Stimulated activated CD4-positive, alpha-beta T cell treated with anti-CD3 and anti-CD28 coated beads, TNF-alpha, amount 100 ng/mL, for 4 hours (primary cell): Measurements from ENCODE around the gene ERG28.
"Not testable (repeated sequence)": the region's sequence is repeated elsewhere in the genome, so short reads cannot be mapped to it uniquely, and the experiment has no call there.

Experiments used
- DNase-seq, 3 experiments: peaks; one replicate each; pipeline ENCODE4 v3.0.0-alpha.2; 2020; ENCODE audit warnings: low read depth in 3 of 3

The ERG28 gene, protein sequence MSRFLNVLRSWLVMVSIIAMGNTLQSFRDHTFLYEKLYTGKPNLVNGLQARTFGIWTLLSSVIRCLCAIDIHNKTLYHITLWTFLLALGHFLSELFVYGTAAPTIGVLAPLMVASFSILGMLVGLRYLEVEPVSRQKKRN

DNA sequence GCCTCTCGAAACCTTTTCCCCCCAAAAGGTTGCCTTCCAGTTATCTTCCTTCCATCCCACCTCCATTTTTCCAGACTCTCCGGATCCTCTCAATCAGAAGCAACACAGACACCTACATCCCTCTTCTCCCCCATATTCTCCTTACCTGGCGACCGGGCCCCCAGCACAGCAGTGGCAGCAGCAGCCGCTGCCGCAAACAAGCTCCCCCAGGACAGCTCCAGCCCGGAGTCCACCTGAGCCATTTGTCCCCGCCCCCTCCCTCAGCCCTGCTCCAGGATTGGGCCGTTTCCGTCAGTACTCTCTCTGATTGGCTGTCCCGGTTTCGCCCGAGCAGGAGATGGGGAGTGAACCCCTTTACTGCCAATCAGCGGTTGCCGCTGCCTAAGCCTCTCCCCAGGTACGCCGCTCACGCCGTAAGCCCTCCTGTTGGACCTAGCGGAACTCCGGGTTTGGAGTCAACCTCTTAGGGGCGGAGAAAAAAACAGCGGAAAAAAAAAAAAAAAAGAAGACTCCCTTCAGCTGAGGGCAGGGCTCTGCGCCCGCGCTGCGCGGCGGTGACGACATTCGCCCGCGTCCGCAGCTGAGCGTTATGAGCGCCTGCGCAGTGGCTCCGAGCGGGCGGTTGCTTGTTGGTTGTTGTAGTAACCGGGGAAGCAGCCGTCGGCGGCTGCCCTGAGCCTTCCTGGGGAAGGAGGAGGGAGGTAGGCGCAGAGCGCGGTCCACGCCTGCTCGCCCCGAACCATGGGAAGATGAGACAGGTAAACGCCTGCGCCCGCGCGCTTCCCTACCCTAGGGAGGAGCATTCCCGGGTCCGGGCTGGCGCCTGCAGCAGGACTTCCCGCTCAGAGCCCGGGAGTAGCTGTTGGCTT lies at the start of gene ERG28, which contains the start of gene TTLL5:
ERG28 (minus strand) TSS at position 247 of the 869 bp plus-strand sequence. CDS start 3,374 bp downstream, outside the sequence.
TTLL5 (plus strand) TSS at position 617 of the 869 bp plus-strand sequence. CDS start 1,904 bp downstream, outside the sequence.
- DNase-seq = peak; percentile 92

DNA sequence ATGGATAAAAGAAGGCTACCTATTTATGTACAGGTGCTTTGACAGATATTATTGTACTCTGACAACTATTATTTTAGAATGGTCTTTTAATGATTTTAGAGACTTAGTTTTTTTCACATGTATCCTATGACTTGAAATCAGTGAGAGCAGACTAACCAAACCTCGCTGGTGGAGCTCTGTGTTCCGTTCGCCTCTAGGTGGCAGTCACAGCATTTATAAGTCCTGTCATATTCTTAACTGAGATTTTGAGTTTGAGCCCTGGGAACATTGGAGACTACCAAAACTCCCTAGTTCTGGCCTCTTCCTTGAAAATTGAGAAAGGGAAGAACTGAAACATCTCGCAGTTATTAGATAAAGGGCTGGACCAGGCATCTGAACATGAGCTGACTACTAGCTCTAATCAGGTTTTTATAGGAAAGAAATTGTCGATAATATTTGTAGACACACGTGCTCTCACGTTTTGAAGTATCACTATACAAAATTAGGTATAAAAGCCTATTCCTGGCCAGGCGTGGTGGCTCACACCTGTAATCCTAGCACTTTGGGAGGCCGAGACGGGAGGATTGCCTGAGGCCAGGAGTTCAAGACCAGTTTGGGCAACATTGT lies 48.6 kb upstream of the ERG28 start:
- DNase-seq = peak; percentile 18 to 25 (median 20)

DNA sequence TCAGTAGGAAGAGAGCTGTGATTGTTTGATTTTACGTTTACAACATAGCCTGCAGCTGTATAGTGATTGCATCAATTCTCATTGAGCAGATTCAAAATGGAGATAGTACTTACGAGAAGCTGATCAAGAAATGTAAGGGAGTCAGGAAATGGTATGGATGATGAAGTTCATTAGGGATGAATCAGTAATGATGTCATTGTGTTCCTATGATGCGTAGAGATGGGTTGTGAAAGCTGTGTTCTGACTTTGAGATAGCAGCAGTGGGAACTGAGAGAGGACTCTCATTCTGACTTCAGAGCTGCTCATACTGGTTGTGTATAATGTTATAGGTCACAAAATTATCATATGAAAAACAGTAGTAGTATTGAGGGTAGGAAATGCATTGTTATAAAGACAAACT lies 44.3 kb upstream of the ERG28 start:
- DNase-seq = no peak

DNA sequence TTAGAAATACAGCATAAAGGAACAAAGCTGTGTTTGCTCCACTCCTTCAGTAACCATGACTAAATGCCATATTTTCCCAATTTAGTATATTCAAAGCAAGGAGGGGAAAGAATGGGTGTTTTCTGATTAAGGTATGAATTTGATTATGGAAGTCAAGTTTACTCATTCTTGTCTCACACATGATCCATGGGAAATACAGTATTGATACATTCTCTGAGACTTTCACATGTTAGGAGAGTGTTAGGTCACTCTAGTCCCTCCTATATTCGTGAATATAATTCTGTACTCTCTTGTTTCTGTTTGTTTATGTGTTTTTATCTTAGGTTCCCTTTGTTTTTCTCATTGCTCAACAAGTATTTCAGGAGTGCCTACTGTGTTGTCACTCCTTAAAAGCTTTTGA lies 42.8 kb upstream of the ERG28 start:
- DNase-seq = no peak

DNA sequence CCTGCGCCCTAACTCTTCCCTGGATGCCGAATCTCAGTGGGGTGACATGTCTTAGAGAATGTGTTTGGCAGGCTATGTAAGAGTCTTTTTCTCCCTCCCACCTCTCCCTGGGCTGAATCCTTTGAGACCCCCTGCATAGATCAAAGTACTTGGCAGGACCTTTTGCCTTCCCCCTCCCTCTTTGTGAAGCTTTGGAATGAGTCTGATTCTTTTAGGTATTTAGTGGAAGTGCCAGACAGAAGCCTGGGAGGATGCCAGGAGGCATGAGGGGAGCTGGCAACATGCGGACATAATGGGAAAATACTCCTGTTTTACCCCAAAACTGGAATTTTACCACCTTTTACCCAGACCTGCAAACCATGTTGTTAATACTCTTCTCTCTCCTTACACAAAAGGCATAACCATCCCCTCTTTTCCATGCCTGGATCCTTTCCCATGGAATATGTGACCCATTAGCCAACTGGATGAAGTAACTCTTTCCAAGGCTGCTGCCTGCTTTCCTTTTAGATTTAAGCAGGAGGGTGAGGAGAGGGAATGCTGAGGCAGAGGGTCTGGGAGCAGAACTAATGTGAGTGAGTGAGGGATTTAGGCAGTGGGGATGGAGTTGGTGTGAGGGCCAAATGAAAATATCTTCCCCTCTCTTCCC lies 42.1 kb upstream of the ERG28 start:
- DNase-seq = no peak

DNA sequence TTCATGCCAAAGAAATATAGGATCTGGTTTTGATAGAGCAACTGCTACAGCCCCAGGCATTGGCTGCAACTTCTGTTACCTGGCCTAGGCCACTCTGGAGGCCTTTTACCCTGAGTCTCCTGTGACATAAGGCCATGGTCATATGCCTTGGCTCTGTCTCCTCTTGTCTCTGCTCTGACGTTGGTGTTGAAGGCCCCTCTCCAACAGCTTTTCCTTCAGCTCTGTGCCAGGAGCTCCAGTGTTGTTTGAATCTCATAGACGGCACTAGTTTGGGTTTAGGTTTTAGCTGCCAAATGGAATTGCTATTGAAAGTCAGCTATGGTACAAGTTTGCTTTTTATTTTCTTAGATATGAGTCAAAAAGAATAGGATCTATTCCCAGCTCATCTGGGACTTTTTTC lies 41.4 kb upstream of the ERG28 start:
- DNase-seq = no peak

DNA sequence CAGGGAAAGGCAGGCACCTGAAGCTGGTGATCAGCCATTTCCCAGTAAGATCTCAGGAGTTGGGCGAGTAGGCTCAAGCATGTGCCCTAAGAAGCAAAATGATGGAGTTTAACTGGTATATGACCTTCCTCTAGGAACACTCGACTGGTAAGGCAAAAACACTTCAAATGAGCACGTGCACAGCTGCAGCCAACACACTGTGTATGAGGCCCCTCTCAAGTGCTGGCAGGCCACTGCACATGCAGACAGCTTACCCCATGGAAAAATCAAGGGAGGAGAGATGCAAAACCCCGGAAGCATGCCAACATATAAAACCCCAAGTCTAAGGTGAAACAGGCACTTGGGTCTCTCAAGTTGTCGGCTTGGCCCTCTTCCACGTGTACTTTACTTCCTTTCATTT lies 39.6 kb upstream of the ERG28 start:
- DNase-seq = no peak

DNA sequence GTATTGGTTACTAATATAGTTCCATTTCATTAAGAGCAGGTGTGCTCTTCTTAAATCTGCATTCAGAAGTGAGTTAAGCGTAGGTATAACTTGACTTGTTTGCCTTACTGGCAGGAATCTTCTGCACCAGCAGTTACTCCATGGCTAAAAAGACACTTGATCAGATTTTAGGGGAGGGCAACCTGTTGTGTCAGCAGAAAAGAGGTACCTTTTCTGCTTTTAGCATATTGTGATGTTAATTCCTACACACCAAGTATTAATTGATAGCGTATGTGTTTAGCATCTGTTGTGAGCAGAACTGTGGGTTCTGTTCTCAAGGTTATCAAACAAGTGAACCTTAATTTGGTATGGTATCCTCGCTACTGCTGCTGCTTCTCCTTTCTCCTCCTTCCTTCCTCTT lies 38.7 kb upstream of the ERG28 start:
- DNase-seq = no peak

DNA sequence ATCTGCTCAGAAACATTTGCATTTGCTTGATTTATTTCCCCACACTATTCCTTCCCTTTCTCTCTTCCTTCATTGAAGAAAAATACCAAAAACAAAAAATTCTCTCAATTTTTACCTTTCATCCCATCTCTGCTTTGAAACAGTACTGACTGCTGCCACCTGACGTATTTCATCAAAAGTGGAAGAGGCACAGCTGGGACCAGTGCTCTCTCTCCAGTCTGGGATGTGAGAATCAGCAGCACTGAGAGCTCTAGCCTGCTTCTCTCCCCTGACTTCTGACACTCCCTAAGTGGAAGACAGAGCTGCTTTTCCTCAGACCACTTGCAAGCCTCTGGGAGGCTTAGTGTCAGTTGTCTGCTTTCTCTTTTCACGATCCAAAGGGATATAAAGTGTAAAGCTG lies 37.2 kb upstream of the ERG28 start:
- no peak for DNase-seq

DNA sequence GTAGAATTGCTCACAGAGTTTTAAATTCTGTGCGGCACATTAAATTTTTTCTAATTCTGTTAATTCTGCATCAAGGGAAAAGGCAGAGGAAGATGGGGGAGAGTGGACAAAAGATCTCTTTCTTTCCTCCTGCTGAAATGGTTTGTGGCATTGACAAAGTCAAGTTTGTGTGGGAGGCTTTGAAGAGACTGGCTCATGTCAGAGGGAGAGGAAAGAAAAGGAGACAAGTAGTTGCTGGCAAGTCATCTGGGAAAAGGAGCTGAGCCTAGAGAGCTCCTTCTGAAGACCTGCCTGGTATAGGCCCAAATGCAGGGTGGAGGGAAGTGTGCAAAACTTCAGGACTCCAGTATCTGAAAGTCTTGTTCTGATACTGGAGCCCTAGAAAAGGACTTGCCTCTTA lies 36.7 kb upstream of the ERG28 start:
- DNase-seq = no peak

DNA sequence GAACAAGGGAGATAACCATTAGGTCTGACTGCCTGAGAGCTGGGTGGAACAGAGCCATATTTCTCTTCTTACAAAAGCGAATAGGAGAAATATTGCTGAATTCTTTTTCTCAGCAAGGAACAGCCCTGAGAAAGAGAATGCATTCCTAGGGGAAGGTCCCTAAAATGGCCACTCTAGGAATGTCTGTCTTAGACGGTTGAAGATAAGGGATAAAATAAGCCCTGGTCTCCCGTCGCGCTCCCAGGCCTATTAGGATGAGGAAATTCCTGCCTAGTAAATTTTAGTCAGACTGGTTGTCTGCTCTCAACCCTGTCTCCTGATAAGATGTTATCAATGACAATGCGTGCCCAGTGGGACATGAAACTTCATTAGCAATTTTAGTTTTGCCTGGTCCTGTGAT lies 34.3 kb upstream of the ERG28 start:
- not testable (repeated sequence) for DNase-seq

DNA sequence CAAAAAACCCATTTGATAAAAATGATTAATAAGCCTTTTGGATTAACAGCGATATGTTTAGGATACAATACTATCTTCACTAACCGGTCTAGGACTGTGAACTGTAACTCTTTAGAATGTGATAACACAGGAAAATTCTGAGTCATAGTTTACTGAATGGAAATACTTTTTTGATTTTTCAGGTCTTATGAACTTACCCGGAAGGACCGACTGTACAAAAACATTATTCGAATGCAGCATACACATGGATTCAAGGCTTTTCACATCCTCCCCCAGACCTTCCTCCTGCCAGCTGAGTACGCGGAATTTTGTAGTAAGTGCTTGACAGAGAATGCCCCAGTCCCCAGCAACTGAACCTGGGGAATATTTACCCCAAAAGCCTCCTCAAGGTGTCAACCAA lies 29.3 kb upstream of the ERG28 start:
- no peak for DNase-seq

DNA sequence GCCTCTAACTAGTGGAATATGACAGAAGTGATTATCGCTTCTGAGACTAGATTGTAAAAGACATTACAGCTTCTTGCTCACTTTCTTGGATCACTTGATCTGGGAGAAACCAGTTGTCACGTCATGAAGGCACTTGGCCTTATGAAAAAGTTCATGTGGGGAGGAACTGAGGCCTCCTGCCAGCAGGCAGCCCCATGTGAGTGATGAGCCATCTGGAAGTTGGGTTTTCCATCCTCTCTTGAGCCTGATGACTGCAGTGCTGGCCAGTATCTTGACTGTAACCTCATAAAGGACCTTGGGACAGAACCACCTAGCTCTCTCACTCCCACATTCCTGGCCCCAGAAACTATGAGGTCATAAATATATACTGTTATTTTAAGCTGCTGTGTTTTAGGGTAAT lies 28.3 kb upstream of the ERG28 start:
- DNase-seq = no peak

DNA sequence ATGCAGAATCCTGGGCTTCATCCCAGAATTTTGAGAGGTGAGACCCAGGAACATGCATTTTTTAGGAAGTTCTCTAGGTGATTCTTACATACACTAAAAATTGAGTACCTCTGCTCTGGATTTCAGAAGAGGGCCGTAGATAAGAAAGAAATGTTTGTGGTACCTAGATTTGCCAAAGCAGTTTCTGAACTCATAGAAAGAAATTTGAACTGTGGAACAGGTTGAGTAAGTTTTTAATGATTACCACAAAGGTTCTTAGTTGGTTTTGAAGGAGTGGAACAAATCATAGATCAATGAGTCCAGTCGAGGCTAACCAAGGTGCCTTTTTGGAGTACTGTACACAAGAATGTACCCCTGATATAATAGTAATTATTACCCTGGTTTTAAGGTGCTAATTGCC lies 25.2 kb upstream of the ERG28 start:
- DNase-seq = no peak

DNA sequence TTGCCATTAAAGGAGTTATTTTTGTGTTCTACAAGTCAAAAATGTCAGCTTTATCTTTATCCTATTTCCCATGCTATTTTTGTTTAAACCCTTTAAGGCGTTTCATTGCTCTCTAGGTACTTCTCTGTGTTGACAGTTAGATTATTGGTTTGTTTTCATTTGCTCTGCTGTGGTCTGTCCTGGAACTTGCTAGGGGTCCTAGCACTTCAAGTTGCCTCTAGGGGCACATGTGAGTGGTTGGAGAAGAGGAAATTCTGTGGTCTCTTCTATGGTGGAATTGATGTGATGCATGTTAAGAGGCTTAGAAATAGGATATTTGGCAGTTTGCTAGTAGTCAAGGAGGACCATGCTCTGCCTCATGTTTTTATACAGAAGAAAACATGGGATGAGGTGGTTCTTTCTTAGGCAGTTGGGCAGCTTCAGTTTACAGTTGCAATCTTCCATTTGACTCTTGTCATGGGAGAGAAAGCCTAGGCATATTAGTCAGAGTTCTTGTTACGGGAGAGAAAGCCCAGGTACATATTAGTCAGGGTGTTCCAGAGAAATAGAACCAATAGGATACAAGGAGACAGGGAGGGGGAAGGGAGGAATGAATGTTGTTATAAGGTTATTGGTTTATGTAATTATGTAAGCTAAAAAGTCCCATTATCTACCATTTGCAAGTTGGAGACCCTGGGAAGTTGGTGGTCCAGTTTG lies 14.7 kb upstream of the ERG28 start:
- no peak for DNase-seq

DNA sequence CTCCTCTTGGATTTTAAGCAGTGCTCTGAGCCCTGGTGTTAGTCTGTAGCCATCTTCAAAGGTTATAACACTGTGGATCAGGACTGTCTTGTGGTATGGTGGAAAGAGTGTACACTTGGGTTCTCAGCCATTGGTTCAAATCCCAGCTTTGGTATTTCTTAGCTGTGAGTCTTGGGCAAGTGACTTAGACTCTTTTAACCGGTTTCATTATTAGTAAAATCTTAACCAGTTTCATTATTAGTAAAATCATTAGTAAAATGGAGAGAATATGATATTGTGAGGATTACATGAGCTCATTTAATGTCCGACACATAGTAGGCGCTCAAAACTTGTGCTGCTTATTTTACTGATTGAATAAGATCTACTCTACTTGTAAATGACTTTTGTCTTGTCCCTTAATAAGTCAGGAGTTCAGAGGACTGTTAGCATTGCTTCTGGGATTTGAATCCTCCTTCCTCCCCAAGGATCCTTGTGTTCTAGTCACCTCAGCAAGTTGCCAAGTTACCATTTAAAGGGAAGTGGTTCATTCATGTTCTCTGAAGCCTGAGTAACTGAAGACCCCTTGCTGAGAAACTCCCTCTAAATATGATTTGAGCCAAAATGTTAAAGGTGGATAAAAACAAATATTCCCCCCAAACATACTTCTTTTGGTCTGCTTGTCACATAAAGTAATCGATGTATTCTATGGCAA lies 12.8 kb upstream of the ERG28 start:
- DNase-seq = no peak

DNA sequence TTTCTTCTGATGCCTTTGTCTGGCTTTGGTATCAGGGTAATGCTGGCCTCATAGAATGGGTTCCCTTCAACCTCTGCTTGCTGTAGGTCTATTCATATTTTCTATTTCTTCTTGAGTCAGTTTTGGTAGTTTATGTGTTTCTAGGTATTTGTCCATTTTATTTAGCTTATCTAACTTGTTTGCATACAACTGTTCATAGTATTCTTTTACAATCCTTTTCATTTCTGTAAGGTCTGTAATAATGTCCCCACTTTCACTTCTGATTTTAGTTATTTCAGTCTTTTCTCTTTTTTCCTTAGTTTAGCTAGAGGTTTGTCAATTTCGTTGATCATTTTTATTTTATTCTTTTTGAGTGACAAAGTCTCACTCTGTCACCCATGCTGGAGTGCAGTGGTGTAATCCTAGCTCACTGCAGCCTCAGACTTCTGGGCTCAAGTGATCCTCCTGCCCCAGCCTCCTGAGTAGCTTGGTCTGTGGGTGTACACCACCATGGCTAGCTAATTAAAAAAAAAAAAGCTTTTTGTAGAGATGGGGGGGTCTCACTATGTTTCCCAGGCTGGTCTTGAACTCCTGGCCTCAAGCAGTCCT lies 12.0 kb upstream of the ERG28 start:
- DNase-seq = no peak

DNA sequence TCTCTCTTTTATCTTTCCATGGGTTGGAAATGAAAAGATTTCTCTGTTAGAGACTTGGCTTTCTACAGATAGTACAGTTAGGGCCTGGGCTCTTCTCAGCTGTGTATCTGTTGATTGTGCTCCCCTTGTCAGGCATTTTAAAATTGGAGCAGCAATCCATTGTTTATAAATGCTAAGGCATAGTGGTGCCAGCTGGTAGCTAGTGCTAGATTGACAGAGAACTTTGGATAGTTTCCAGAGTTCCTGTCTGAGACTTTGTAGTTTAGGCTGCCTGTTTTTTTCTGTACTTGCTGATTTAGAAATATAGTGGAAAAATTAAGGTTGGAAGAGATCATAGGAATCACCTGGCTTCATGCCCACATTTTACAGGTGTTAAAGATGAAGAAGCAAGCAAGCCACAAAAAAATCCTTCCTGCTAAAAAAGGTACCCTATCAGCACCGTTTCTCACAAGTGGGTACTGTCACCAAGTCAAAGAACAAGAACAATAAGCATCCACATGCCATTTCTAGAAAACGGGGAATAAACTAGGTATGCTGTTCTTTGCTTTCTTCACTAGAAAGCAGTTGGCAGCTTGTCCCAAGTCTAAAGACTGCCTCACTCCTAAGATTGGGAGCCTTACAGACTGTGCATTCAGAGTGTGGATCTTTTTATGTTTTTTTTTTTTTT lies 6.6 kb upstream of the ERG28 start:
- no peak for DNase-seq

DNA sequence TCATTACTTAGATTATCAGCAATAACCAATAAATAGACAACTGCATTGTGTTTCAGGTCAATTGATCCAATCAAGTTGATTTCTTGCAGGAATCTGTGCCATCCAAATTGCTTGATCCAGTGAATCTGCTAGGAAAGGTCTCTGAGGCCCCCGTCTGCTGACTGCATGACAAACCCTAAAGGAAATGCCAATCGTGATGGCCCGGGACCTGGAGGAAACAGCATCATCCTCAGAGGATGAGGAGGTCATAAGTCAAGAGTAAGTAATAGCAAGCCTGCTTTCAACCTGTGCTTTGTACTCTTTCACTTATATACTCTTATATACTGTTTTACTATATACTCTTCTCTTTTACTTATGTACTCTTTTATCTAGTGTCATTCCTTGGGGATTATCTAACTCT lies 2.3 kb upstream of the ERG28 start:
- DNase-seq = no peak

DNA sequence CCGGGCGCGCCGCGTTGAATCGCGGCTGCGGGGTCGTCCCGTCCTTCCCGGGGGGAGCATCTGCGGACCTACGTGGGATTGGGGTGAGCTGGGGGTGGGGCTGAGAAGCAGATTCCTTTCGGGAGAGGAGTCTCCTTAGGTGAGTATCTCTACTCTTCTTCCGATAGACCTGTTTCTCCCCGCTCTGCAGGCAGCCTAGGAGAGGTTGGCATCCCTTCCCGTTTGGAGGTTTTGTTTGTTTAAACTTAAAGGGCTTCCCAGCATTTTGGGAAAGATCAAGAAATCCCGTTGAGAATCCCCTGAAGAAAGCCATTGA lies 781 bp upstream of the ERG28 start:
- no peak for DNase-seq

DNA sequence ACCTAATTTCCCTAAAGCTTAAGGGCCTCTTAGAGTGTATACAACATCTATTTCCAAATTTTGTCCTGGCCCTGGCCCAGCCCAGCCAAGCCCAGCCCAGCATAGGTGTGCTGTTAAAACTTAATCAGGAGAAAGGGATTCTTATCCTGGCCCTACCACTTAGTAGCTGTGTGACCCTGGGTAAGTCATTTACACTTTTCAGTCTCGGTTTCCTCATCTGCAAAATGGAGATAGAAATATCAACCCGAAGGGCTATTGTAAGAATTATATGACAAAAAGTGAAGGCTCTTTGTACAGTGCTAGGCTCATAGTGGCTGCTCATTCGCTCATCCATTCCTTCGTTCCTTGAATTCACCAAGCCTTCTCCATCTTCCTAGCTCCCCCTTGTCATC lies 442 bp downstream of the ERG28 start:
- DNase-seq = no peak
